ENCODE results near the gene TNF.

TNF gene

GRCh38 chr6:31610968-31611367 lies 35.6 kb downstream of the TNF start (continued):
- no peak for TF ChIP-seq PATZ1 (CRISPR knock-in tag; IDR thresholded peaks at IDR 0.05; ENCODE audit: borderline replicate concordance)
- TF ChIP-seq ARNTL (CRISPR knock-in tag; IDR thresholded peaks at IDR 0.05; ENCODE audit: borderline replicate concordance, low read depth) = no peak
- no peak for TF ChIP-seq POU6F1 (CRISPR knock-in tag; IDR thresholded peaks at IDR 0.05; ENCODE audit: borderline replicate concordance, low read depth)
- no peak for TF ChIP-seq ESRRG (CRISPR knock-in tag; IDR thresholded peaks at IDR 0.05)
- TF ChIP-seq GLIS3 (CRISPR knock-in tag; IDR thresholded peaks at IDR 0.05) = no peak
- no peak for TF ChIP-seq ZNF8 (CRISPR knock-in tag; IDR thresholded peaks at IDR 0.05)
- no peak for TF ChIP-seq CSRNP3 (CRISPR knock-in tag; IDR thresholded peaks at IDR 0.05)
- no peak for TF ChIP-seq ZNF70 (CRISPR knock-in tag; IDR thresholded peaks at IDR 0.05)
- no peak for TF ChIP-seq CREB5 (CRISPR knock-in tag; IDR thresholded peaks at IDR 0.05; ENCODE audit: low read depth)
- no peak for TF ChIP-seq ISL1 (CRISPR knock-in tag; IDR thresholded peaks at IDR 0.05)
- no peak for TF ChIP-seq CSDC2 (CRISPR knock-in tag; IDR thresholded peaks at IDR 0.05)

GRCh38 chr6:31614075-31614619 lies 38.8 kb downstream of the TNF start:
- no peak for TF ChIP-seq ZC3H10 (CRISPR knock-in tag; IDR thresholded peaks at IDR 0.05)
- no peak for TF ChIP-seq ESRRG (CRISPR knock-in tag; IDR thresholded peaks at IDR 0.05)
- no peak for TF ChIP-seq PATZ1 (CRISPR knock-in tag; IDR thresholded peaks at IDR 0.05; ENCODE audit: borderline replicate concordance)
- TF ChIP-seq BACH2 (CRISPR knock-in tag; IDR thresholded peaks at IDR 0.05; ENCODE audit: borderline replicate concordance) = no peak
- no peak for TF ChIP-seq TCF4 (CRISPR knock-in tag; IDR thresholded peaks at IDR 0.05; ENCODE audit: borderline replicate concordance)
- no peak for TF ChIP-seq CSDC2 (CRISPR knock-in tag; IDR thresholded peaks at IDR 0.05)
- TF ChIP-seq PPARA (CRISPR knock-in tag; IDR thresholded peaks at IDR 0.05; ENCODE audit: borderline replicate concordance) = no peak
- TF ChIP-seq ARNTL (CRISPR knock-in tag; IDR thresholded peaks at IDR 0.05; ENCODE audit: borderline replicate concordance, low read depth) = no peak
- ATAC-seq = no peak; the same call in 2 of the 3 replicates

- no peak for ATAC-seq
- TF ChIP-seq ESRRG (CRISPR knock-in tag; IDR thresholded peaks at IDR 0.05) = no peak
- no peak for TF ChIP-seq SNAI2 (CRISPR knock-in tag; IDR thresholded peaks at IDR 0.05)
- TF ChIP-seq ZNF70 (CRISPR knock-in tag; IDR thresholded peaks at IDR 0.05) = no peak
- TF ChIP-seq CSRNP3 (CRISPR knock-in tag; IDR thresholded peaks at IDR 0.05) = no peak
- TF ChIP-seq CSDC2 (CRISPR knock-in tag; IDR thresholded peaks at IDR 0.05) = no peak
- no peak for TF ChIP-seq ZNF565 (CRISPR knock-in tag; conservative IDR thresholded peaks at IDR 0.05; ENCODE audit: low read depth)
- no peak for TF ChIP-seq ZFP3 (CRISPR knock-in tag; IDR thresholded peaks at IDR 0.05)
- TF ChIP-seq TOX (CRISPR knock-in tag; IDR thresholded peaks at IDR 0.05; ENCODE audit: borderline replicate concordance) = no peak
- TF ChIP-seq PPARA (CRISPR knock-in tag; IDR thresholded peaks at IDR 0.05; ENCODE audit: borderline replicate concordance) = no peak
- no peak for TF ChIP-seq ARNTL (CRISPR knock-in tag; IDR thresholded peaks at IDR 0.05; ENCODE audit: borderline replicate concordance, low read depth)
- no peak for TF ChIP-seq GLIS3 (CRISPR knock-in tag; IDR thresholded peaks at IDR 0.05)
- TF ChIP-seq ZNF8 (CRISPR knock-in tag; IDR thresholded peaks at IDR 0.05) = no peak
- TF ChIP-seq PATZ1 (CRISPR knock-in tag; IDR thresholded peaks at IDR 0.05; ENCODE audit: borderline replicate concordance) = no peak
Observed at GRCh38 chr6:31614684-31615578, 39.6 kb downstream of the TNF start, which contains the start of gene AIF1. Gene AIF1 (plus strand): TSS chr6:31615234. CDS start chr6:31615330, 96 bp downstream.
